Measurements from ENCODE around the gene NQO2. TPM values are rescaled to one million over a fixed set of nuclear protein-coding genes. Genes with fewer than 3 reads are reported as not detected.
"Not testable (repeated sequence)": the region's sequence is repeated elsewhere in the genome, so short reads cannot be mapped to it uniquely, and the experiment has no call there.

The NQO2 gene
- total RNA-seq, 1 donor from 2014 or later, result 22.4 TPM

- Histone ChIP-seq H3K36me3 (no peaks in the 10 kb centered on the region), H3K4me3 (no peak overlapping the region), H3K27me3 (ENCODE audit: low read depth) (no peaks in the 10 kb centered on the region), H3K4me1 (peaks cover 25% of the 10 kb centered on the region), H3K27ac (no peak overlapping the region), H3K9me3 (no peaks in the 10 kb centered on the region)
- intact Hi-C loops (cut with DNase I), result no loop called here
- DNase-seq, result no peak
- no peak for ATAC-seq
- no peak for TF ChIP-seq CTCF (IDR thresholded peaks at IDR 0.05)
Measured at GRCh38 chr6:3057063-3057770, 57.5 kb downstream of the NQO2 start.

- Histone ChIP-seq H3K4me1 (peaks cover 17% of the 10 kb centered on the region), H3K27ac (no peak overlapping the region), H3K9me3 (no peaks in the 10 kb centered on the region), H3K27me3 (ENCODE audit: low read depth) (no peaks in the 10 kb centered on the region), H3K4me3 (no peak overlapping the region), H3K36me3 (no peaks in the 10 kb centered on the region)
- ATAC-seq (no peak), DNase-seq (no peak)
- intact Hi-C loops (cut with DNase I), result no loop called here
- no peak for TF ChIP-seq CTCF (IDR thresholded peaks at IDR 0.05)
Measured at GRCh38 chr6:3058957-3059356, 59.3 kb downstream of the NQO2 start.

- H3K4me3 ChIP-seq; H3K9me3 ChIP-seq; DNase-seq; H3K36me3 ChIP-seq; H3K4me1 ChIP-seq; ATAC-seq; H3K27ac ChIP-seq; intact Hi-C loops (cut with DNase I); H3K27me3 ChIP-seq (ENCODE audit: low read depth): not testable (repeated sequence)
Measured at GRCh38 chr6:3060092-3060491, 60.4 kb downstream of the NQO2 start.

GRCh38 chr6:3061501-3061941 is 61.8 kb downstream of the NQO2 start:
- H3K9me3 ChIP-seq, result no peaks in the 10 kb centered on the region
- no peak for TF ChIP-seq CTCF (IDR thresholded peaks at IDR 0.05)
- DNase-seq (no peak), ATAC-seq (no peak)
- no peak overlapping the region for H3K4me3 ChIP-seq
- H3K36me3 ChIP-seq, result no peaks in the 10 kb centered on the region
- no peak overlapping the region for H3K27ac ChIP-seq
- no peaks in the 10 kb centered on the region for H3K4me1 ChIP-seq
- intact Hi-C loops (cut with DNase I), result no loop called here
- no peaks in the 10 kb centered on the region for H3K27me3 ChIP-seq (ENCODE audit: low read depth)

- ATAC-seq; H3K4me1 ChIP-seq; H3K36me3 ChIP-seq; intact Hi-C loops (cut with DNase I); DNase-seq; H3K27me3 ChIP-seq (ENCODE audit: low read depth); H3K9me3 ChIP-seq: not testable (repeated sequence)
- Histone ChIP-seq H3K27ac (peak overlapping the region; percentile 93), H3K4me3 (peak overlapping the region; percentile 78)
Measured at GRCh38 chr6:3063340-3063732, 63.6 kb downstream of the NQO2 start.

GRCh38 chr6:3063733-3064700 is 64.3 kb downstream of the NQO2 start:
- Histone ChIP-seq H3K4me3 (peak overlapping the region; percentile 78), H3K36me3 (no peaks in the 10 kb centered on the region), H3K27me3 (ENCODE audit: low read depth) (no peaks in the 10 kb centered on the region), H3K27ac (peak overlapping the region; percentile 93), H3K4me1 (peaks cover 9% of the 10 kb centered on the region), H3K9me3 (no peaks in the 10 kb centered on the region)
- TF ChIP-seq CTCF (IDR thresholded peaks at IDR 0.05), result no peak
- ATAC-seq, result peak; percentile 96 to 97
- intact Hi-C loops (cut with DNase I), result no loop called here
- DNase-seq, result peak; percentile 98

Measured in lower lobe of right lung (tissue), 2 donors.